HG02840 (cell line): Measurements from ENCODE around the gene LNX2.

Experiments used
- ATAC-seq: cut with Tn5 transposase; IDR thresholded peaks from one replicate; pipeline ENCODE4 v1.9.1; 2021; ENCODE audit warnings: mild to moderate bottlenecking, moderate library complexity, moderate number of reproducible peaks; ENCODE audit not compliant: unreplicated experiment, low FRiP score

LNX2 gene

GRCh38 chr13:27570906-27571305 lies 49.4 kb downstream of the LNX2 start:
- ATAC-seq: no peak

DNA sequence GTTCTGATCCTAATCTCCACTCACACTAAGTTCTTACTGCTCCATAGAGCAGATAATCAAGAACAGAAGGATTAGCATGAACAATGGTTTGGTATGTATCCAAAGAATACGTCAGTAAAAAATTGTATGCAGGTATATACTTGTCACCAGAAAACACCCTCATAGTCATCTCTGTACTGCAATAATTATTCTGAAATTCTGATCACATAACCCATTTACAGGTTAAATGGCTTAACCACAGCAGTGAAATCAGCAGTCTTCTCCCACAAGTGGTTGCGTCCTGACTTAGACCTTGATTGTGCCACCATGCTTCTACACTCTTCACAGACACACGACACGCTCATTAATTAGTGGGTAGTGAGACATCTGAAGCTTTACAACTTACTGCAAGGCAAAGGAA lies 50.9 kb downstream of the LNX2 start:
- ATAC-seq: no peak

DNA sequence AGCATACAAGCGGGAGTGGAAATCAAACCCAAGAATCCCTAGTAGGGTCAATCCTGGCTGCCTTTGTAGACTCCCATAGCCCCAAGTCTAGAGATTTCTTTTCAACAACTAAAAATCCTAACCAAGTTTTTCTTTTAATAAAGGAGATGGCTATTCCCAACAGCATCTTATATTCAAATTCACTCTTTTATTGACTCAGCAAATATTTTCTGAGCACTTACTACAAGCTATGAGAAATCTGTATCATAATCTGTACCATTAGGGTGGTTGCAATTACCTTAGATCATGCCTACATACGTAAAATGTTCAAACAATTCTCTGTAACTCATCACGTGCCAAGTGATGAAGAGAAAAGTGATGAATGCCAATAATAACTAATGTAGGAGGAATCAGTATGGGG lies 54.5 kb downstream of the LNX2 start:
- no peak for ATAC-seq

GRCh38 chr13:27562457-27562856 lies 57.9 kb downstream of the LNX2 start:
- no peak for ATAC-seq

GRCh38 chr13:27559719-27560118 lies 60.6 kb downstream of the LNX2 start:
- ATAC-seq: no peak

DNA sequence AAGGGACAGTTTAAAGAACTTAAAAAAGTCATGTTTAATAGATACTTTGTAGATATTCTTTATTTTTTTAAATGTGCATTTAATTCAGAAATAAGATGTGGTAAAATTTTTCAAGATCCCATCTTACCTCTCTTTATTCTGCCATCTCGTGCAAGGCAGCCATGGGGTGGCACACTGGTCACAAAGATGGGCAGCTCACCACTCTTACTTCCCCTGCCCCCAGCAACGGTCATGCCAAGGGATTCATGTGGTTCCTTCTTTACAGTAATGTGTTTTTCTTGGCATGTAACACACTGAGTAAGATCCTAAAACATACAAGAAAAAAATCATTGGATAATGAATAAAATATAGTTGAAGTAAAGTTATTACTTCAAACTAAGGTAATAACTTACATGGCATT lies 64.2 kb downstream of the LNX2 start:
- no peak for ATAC-seq

GRCh38 chr13:27551562-27551961 lies 68.8 kb downstream of the LNX2 start:
- ATAC-seq: no peak

GRCh38 chr13:27549406-27549981 lies 70.8 kb downstream of the LNX2 start:
- no peak for ATAC-seq

DNA sequence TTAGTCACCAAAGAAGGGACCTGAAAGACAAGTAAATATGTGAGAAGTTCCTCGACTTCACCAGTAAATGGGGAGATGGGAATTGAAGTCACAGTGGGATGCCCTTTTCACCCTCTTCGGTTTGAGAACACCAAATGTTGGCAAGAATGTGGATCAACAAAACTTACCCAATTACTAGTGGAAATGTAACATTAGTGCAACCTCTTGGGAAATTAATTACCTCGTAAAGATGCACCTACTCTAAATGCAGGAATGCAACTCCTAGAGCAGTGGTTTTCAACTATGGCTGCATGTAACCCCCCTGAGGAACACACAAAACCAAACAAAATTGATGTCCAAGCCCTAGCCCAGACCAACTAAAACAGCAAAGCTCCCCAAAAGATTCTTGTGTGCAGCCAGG lies 78.1 kb downstream of the LNX2 start:
- no peak for ATAC-seq

DNA sequence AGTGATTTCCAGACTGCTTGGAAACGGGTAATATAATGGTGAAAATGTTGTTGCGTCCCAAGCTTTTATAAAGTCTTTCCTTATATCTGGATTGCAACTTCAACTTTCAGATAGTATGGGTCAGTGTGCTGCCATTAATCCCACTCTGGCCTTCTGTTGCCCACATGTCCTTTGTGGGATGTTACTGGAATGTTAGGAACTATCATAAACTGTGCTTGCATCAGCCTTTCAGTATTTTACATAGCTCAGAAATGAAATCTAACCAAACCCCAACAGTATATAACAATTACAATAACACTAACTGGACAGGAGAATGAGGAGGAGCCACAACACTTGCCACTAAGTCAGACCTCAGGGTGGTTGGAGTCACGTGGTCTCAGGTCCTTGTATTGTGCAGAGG lies 78.9 kb downstream of the LNX2 start:
- ATAC-seq: no peak

- no peak for ATAC-seq
These were observed 83.8 kb downstream of the LNX2 start for GRCh38 chr13:27536361-27537101.

DNA sequence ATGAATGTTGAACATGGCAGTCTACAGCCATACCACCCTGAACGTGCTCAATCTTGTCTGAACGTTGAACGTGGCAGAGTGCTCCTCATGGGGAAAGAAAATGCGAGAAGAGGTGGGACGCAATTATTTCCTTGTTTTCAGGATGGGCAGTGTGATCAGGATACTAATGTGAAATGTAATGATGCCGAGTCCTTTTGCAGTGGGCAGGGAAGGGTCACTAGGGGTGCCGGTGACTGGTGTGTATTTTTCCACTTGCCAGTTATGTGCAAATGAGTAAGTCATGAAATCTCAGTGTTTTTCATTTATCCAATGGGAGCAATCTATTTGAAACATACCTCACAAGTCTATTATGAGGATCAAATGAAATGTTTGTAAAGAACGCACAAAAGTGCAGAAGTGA lies 84.8 kb downstream of the LNX2 start:
- ATAC-seq: no peak

DNA sequence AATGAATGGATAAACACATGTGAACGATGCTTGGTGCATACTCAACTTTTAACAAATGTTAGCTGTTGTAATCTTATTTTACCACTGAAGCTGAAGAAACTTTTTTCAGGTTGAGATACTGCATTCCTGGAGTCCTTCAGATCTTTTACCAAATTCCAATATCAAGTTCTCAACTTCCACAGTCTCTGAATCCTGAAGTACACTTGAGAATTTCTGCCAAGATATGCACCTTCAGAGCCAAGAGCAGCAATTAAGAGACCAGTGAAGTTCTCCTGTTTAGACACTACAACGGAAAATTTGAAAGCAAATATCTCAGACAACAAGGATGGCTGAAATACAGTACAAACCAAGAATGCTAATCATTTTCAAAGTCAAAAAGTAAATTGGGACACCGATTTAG lies 85.3 kb downstream of the LNX2 start:
- no peak for ATAC-seq

- ATAC-seq: no peak
These were observed 86.0 kb downstream of the LNX2 start for GRCh38 chr13:27534108-27534980.

DNA sequence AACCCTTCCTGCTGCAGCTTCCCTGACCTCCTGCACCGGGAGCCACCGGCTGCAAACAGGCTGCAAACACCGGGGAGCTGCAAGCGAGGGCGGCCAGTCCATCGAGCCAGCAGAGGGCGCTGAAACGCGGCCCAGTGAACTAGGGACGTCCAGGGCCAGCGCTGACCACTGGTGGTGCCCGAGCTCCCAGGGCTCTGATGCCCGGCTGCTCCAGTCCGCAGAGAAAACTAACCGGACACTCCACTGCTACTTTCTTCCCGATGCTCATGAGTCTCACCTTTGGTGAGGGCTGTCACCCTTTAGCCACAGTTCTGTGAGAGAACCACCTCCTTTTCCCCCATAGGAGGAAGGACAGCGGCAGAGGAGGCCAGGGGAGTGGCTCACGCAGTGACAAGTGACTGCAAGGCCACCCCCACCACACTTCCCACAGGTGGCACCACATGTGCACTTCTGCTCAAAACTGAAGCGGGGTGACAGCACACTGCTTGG lies 87.1 kb downstream of the LNX2 start:
- ATAC-seq: no peak

DNA sequence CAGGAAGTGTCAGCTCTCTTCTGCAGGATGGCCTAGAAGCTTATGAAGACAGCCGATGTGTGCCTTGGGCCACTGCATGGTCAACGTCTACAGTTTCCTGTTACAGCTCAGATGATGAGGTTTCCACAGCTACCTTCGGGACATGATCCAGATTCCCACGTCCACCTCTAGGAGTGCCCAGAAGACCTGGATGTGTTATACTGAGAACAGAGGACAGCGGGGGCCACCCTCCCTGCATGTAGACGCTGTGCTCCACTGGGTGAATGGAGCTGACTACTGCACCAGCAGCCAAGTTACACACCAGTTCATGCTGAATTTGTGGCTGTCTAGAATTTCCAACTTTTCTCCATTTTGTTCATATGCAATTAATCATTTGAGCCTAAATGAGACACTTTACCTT lies 91.4 kb downstream of the LNX2 start:
- no peak for ATAC-seq

- ATAC-seq: no peak
These were observed 93.8 kb downstream of the LNX2 start for GRCh38 chr13:27526516-27526915.

GRCh38 chr13:27524981-27525975 lies 95.1 kb downstream of the LNX2 start:
- no peak for ATAC-seq

DNA sequence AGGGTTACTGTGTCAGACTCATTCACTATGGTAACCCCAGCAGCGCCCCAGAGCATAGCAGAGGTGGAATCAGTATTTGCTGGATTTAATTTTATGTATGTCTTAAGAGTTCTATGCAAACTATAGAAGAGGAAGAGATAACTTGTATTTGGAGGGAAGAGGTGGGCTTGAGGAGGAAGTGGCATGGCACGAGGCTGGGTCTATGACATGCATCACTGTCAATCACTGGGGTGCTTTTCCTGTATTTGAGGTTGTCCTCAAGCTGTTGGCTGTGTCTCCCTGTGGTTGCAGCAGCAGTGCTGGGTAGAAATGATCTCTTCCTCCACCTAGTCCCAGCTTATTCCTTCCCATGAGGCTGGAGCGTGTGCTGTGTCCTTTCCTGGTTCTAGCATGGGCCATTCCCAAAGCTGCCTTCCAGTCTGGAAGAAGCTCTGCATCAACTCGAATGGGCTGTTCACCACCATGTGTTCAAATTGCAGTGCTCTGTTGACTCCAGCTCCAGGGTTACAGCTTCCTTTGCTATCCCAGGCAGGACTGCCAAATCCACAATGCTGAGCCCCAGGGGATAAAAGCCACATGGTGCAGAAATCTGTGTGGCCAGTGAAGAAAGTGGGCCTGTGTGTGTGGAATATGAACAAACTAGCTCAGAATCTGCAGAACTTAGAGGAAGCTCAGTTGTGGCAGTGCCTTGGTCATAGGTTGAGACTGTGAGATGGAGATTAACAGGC lies 96.8 kb downstream of the LNX2 start:
- no peak for ATAC-seq

DNA sequence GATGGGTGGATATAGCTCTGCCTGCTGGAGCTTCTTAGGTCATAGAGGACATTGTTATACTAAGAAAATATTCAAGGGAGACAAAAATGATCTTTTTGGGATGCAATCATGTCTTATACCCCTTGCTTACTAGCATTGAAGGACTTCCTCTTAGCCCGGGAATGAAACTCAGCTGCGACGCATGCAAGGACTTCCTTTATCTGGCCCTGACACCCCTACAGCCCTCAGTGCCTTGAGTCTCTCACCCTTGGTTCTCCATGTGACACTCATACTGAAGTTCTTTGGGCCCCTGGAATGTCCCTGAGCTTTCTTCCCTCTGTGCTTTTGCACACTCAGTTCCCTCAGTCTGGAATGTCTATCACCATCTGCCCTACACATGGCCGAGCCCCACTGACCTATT lies 97.5 kb downstream of the LNX2 start:
- no peak for ATAC-seq
